ENCODE data around the gene PIP4K2A.

DNA sequence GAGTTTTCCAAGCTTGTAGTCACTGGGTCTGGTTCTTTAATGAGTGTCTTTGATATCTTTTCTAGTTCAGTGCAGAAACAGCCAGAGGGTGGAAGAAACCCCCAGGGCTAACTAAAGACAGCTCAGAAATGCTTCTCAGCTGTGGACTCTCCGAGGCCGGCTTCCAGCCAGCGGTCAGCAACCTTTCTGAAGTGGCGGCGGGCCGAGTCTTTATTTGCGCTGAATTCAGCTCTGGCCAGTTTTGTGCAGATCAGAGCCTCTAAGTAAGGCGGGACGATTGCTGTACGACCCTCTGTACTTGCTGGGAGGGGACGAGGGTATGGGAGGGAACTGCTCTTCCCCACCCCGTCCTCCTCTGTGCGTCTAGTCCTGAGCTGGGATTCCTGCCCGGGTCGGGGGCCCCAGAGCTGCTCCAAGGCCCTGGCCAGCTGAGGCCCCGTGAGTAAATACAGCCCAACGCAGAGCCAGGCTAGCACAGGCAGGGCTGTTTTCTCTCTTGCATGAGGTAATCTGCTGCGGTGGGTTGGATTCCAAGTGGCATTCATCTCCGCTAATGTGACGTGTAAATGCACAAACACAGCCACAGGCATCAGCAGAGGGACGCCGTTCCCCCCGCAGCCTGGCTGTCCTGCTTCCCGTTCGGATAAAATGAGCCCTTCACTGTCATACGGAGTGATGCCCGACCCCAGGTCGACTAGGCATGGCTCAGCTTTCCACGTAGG is 159.8 kb downstream of the PIP4K2A start:
- TF ChIP-seq, protein P1, sequence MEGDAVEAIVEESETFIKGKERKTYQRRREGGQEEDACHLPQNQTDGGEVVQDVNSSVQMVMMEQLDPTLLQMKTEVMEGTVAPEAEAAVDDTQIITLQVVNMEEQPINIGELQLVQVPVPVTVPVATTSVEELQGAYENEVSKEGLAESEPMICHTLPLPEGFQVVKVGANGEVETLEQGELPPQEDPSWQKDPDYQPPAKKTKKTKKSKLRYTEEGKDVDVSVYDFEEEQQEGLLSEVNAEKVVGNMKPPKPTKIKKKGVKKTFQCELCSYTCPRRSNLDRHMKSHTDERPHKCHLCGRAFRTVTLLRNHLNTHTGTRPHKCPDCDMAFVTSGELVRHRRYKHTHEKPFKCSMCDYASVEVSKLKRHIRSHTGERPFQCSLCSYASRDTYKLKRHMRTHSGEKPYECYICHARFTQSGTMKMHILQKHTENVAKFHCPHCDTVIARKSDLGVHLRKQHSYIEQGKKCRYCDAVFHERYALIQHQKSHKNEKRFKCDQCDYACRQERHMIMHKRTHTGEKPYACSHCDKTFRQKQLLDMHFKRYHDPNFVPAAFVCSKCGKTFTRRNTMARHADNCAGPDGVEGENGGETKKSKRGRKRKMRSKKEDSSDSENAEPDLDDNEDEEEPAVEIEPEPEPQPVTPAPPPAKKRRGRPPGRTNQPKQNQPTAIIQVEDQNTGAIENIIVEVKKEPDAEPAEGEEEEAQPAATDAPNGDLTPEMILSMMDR (IDR thresholded peaks at IDR 0.05; ENCODE audit: insufficient read depth, low read length, poor library complexity, severe bottlenecking), result no peak
- TF ChIP-seq EZH2phosphoT487 (conservative IDR thresholded peaks at IDR 0.05; ENCODE audit: low read length), result no peak
